ENCODE data around the gene ZNF283. TPM values are rescaled to one million over a fixed set of nuclear protein-coding genes. Genes with fewer than 3 reads are reported as not detected.

Gene ZNF283
- 10 to 100 TPM; 11.3 to 27.7 (median 22.3) TPM for polyA plus RNA-seq (ENCODE audit: insufficient read length in 3 of 3)
- long read RNA-seq, donor 1, partial matches to known transcripts, result 0 of 3 reads
- long read RNA-seq, donor 1, other reads (novel, unspliced or antisense), result 0 of 3 reads
- long read RNA-seq, donor 2, result 0 reads
- long read RNA-seq, donor 3, full-length matches to known transcripts, result 1 of 1 reads
- long read RNA-seq, donor 3, partial matches to known transcripts, result 0 of 1 reads
- long read RNA-seq, donor 3, other reads (novel, unspliced or antisense), result 0 of 1 reads
- long read RNA-seq, donor 4, partial matches to known transcripts, result 11 of 11 reads
- long read RNA-seq, donor 4, other reads (novel, unspliced or antisense), result 0 of 11 reads
- long read RNA-seq, donor 5, result 0 reads
- long read RNA-seq, donor 6, result 0 reads
- long read RNA-seq, donor 7, partial matches to known transcripts, result 10 of 10 reads
- long read RNA-seq, donor 7, other reads (novel, unspliced or antisense), result 0 of 10 reads
- long read RNA-seq, donor 8, result 0 reads
- long read RNA-seq, donor 9, result 0 reads
- long read RNA-seq, donor 10, full-length matches to known transcripts, result 1 of 1 reads
- long read RNA-seq, donor 10, partial matches to known transcripts, result 0 of 1 reads
- long read RNA-seq, donor 10, other reads (novel, unspliced or antisense), result 0 of 1 reads
- long read RNA-seq, donor 11, result 0 reads
- long read RNA-seq, donor 12, partial matches to known transcripts, result 17 of 17 reads
- long read RNA-seq, donor 12, other reads (novel, unspliced or antisense), result 0 of 17 reads
- long read RNA-seq, donor 13, result 0 reads
- long read RNA-seq, donor 14, result 0 reads
- long read RNA-seq, donor 15, partial matches to known transcripts, result 16 of 16 reads
- long read RNA-seq, donor 15, other reads (novel, unspliced or antisense), result 0 of 16 reads
- long read RNA-seq, donor 16, result 0 reads

- DNase-seq, result peak; percentile 92
Observed at GRCh38 chr19:43826787-43827754, at the start of gene ZNF283. Gene ZNF283 (plus strand): TSS chr19:43827321. CDS start chr19:43833505, 6,184 bp downstream.

- no peak for DNase-seq
Observed at GRCh38 chr19:43778651-43779050, 48.5 kb upstream of the ZNF283 start.

GRCh38 chr19:43779147-43779819 is 47.8 kb upstream of the ZNF283 start:
- no peak for DNase-seq

GRCh38 chr19:43779820-43780219 is 47.3 kb upstream of the ZNF283 start:
- no peak for DNase-seq

- DNase-seq, result no peak
Observed at GRCh38 chr19:43780706-43781525, 46.2 kb upstream of the ZNF283 start, which contains the start of gene KCNN4. Gene KCNN4 (minus strand): TSS chr19:43780973. CDS start chr19:43780861, 112 bp downstream.

- no peak for DNase-seq
Observed at GRCh38 chr19:43781630-43782310, 45.4 kb upstream of the ZNF283 start.

- no peak for DNase-seq
Observed at GRCh38 chr19:43782311-43782660, 44.8 kb upstream of the ZNF283 start.

- no peak for DNase-seq
Observed at GRCh38 chr19:43782689-43783231, 44.4 kb upstream of the ZNF283 start.

- no peak for DNase-seq
Observed at GRCh38 chr19:43783636-43784035, 43.5 kb upstream of the ZNF283 start.

GRCh38 chr19:43784241-43784980 is 42.7 kb upstream of the ZNF283 start:
- DNase-seq, result no peak

GRCh38 chr19:43784981-43785808 is 41.9 kb upstream of the ZNF283 start:
- no peak for DNase-seq

- no peak for DNase-seq
Observed at GRCh38 chr19:43786665-43787064, 40.5 kb upstream of the ZNF283 start.

- DNase-seq, result no peak
Observed at GRCh38 chr19:43789029-43789428, 38.1 kb upstream of the ZNF283 start.

GRCh38 chr19:43790587-43790986 is 36.5 kb upstream of the ZNF283 start:
- DNase-seq, result no peak

GRCh38 chr19:43797118-43797517 is 30.0 kb upstream of the ZNF283 start:
- DNase-seq, result no peak

GRCh38 chr19:43797556-43797955 is 29.6 kb upstream of the ZNF283 start:
- no peak for DNase-seq

GRCh38 chr19:43798026-43798545 is 29.0 kb upstream of the ZNF283 start:
- no peak for DNase-seq
